Islet precursor cell (in vitro differentiated cells): Measurements from ENCODE around the gene MATN1.
A peak's percentile ranks its signal among the peaks of the same experiment; 100 is the strongest.

ENCODE experiments used
- DNase-seq: peaks from one replicate; pipeline ENCODE4 v3.0.0-alpha.2; 2018

The MATN1 gene

DNA sequence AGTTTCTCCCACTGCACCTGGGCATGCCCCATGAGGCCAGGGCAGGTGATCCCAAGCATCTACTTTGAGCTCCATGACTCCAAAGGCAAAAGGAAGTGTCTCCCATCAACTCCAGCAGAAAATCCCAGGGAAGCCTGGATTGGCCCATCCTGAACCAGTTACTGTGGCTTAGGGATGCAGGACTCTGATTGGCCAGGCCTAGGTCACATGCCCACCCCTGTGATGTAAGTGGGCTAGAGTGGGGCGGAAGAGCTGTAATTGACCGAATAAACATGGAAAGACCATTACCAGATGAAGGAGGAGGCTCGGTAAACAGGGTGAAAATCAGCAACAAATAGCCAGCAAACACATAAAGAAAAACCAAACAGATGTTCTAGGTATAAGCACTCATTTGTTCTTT lies 45.2 kb downstream of the MATN1 start:
- no peak for DNase-seq

DNA sequence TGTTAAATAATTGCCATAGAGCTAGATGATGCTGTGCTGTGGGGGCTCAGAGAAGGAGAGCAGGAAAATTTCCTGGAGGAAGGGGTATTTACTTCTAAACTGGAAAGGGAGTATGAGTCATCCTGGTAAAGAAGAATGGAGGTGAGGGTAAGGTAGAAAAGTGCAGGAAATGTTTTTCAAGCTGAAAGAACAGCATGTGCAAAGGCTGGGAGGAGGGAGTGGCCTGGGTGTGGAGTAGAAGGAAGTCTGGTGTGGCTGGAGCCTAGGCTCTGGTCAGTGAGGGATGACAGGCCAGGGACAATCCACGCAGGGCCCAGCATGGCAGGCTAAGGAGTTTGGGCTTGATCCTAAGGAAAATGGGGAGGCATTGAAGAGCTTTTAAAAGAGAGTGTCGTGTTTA lies 45.9 kb downstream of the MATN1 start:
- DNase-seq, result no peak

DNA sequence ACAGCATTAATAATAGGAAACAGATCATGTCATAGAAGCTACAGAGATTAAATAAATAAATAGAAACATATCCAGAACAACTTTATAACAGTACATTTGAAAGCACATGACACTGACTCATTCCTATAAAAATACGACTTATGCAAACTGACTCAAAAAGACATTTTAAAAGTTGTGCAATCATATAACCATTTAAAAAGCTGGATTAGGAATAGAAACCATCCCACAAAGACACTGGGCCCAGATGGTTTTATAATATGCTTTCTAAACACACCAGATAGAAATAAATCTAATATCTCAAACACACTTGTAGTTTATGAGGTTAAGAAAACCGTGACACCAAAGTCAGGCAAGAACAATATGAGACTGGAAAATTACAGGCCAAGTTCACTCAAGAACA lies 47.6 kb downstream of the MATN1 start:
- DNase-seq, result no peak

DNA sequence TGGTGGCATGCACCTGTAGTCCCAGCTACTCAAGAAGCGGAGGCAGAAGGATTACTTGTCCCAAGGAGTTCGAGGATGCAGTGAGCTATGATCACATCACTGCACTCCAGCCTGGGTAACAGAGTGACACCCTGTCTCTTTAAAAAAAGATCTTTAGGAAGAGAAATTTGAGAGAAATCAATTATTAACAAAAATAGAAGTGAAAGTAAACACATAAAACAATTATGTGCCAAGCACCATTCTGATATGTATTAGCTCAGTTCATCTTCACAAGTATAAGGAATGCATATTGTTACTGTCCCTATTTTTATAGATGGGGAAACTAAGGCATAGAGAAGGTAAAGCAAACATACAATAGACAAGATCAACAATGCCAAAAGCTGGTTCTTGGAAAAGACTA lies 48.1 kb downstream of the MATN1 start:
- no peak for DNase-seq

DNA sequence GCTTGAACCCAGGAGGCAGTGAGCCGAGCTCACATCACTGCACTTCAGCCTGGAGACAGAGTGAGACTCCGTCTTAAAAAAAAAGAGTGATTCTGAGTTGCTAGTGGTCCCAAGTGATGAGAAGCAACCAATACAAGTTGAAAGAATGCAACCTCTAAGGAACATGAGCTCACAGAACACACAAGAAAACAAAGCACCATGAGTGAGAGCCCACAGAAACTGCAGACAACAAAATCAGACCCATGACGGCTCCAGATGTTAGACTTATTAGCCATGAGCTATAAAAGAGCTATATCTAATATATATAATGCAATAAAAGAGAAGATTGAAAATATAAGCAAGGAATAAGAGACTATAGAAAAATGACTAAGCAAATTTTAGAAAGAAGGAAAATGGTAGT lies 50.0 kb downstream of the MATN1 start:
- no peak for DNase-seq

DNA sequence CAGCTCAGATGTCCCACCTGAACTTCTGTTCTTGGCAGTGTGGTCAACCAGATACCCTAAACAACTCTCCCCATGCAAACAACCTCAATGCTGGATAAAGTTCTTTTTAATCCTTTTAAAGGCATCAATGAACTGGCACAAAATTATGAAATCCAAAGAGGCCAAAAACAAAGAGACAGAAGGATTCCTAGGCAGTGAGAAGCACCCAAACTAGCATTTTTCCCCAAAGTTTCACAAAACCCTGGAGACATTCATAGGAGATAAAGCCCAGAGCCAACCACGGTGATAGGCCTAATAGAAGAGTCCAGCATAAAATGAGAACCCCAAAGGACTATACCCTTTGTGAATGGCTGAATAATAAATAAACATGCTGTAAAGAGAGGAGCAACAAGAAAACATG lies 50.7 kb downstream of the MATN1 start:
- no peak for DNase-seq

DNA sequence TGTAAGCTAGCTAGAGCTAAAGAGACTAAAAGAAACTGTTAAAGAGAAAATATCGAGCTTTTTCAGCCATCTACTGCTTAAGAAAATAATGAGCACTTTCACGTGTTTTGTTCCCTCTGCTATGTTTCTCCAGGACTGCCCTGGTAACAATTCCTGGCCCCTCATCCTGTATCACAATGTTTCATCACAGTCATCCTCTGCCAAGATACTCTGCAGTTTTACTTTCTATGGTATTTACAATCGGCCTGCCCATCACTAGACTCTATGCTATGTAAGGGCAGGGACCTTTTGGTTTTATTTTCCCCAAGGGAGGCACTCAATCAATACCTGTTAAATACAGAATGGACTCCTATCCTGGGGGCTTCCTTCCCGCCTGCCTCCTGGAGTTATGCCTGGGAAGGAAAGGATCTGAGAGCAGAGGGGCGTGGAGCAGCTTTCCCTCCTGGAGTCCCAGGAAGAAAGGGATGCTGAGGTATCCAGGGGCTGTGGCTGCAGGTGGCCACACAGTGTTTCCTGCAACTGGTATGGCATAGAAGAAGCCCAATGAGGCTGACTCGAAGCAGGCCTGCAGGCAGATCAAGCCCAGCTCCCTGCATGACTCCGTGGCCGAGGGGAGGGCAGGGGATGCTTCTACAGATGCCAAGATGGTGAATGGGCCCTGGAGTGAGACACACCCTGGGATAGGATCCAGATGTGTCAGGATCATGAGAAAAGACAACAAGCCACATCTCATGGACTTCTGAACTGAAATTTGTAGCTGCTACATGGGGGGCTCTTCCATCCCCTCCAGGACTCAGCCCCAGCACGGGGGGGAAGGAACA lies 52.9 kb downstream of the MATN1 start:
- no peak for DNase-seq

DNA sequence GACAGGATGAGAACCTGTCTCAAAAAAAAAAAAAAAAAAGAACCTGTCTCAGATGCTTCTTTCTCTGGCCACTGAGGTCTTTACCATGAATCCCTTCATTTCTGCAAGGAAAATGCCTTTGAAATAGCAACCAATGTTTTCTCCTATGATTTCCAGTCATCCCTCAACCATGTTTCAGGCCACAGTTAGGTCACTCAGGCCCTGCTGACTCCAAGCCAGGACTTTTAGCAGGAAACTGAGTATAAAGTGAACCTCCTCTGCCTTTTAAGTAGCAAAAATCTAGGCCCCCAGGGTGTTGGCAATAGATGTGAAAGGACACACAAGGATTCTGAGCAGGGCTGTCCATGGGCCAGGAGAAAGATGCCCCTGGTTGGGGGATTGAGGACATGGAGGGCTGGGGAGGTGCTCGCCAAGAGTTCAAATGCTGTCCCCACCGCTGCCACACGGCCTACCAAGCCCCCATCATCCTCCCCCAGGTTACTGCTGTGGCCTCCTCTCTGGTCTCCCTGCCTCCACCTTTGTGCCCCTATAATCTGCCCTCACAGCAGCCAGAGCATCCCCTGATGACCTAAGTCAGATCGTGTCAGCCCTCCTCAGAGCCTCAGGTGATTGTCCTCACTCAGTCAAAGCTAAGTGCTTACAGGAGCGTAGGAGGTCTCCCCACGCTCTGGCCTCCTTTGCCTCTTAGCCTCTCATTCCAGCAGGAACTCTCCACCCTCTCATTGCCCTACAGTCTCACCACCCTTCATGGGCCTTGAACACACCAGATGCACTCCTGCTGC lies 54.6 kb downstream of the MATN1 start:
- DNase-seq, result no peak

DNA sequence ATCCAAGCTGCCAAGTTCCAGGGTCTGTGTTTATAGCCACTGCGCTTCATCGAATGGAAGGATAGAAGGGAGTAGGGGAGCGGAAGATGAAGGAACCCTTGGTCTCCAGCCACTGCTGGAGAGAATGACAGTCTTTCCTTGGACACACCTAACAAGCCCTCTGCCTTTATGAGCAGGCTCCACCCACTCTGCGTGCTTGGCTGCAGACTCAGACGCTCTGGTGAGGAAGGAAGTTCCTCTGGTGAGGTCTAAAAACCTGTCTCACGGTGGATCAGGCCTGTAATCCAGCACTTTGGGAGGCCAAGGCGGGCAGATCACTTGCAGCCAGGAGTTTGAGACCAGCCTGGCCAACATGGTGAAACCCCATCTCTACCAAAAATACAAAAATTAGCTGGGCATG lies 55.4 kb downstream of the MATN1 start:
- DNase-seq, result peak; percentile 78

DNA sequence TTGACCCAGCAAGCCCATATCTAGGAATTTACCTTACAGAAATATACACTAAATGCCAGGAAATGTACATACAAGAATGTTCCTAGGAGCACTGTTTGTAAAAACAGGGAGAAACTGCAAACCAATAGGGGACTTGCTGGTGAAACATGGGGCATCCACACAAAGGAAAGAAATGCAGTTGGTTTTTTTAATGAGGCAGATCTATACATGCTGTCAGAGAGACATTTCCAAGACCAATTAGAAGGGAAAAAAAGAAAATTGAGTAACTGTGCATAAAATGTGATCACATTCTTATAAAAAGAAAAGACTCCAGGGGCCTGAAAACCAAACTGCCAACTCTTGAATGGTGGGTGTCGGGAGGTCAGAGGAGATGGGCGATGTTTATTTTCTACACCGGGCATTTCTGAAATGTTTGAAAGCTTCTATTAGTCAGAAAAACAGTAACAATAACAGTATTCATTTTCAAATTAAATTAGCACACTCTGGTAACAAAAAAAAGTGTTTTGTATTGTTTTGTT lies 56.6 kb downstream of the MATN1 start:
- no peak for DNase-seq

DNA sequence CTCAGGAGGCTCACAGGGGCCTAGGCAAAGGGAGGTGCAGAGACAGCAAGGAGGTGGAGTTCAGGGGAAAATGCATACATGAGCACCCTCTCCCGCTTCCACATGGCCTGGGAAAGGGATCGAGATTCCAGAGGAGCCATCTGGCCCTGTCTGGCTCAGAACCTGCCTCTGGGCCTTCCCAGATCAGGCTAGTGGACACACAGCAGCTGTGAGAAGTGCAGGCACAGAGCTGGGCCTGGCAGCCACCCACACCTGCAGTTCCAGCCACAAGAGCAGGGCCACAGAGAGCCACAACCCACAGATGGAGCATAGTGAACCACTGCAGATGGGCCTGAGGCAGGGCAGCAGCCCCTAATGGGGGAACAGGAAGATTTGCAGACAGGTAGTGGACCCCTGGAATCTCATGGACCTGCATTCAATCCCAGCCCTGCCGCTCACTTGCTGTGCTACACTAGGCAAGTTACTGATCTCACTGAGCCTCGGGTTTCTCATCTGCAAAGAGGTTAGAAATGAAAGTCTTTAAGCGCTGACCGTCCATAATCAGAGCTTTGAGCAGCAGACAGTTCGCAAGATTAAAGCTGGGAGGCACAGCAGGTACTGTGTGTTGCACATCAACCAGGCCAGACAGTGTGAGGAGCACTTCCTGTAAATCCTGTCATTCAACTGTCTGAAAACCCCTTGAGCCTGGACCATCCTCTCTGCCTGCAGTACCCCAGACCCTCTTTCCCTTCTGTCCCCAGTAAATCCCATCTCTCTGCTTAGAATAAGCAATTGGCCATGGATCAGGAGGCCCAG lies 58.0 kb downstream of the MATN1 start:
- DNase-seq, result no peak

DNA sequence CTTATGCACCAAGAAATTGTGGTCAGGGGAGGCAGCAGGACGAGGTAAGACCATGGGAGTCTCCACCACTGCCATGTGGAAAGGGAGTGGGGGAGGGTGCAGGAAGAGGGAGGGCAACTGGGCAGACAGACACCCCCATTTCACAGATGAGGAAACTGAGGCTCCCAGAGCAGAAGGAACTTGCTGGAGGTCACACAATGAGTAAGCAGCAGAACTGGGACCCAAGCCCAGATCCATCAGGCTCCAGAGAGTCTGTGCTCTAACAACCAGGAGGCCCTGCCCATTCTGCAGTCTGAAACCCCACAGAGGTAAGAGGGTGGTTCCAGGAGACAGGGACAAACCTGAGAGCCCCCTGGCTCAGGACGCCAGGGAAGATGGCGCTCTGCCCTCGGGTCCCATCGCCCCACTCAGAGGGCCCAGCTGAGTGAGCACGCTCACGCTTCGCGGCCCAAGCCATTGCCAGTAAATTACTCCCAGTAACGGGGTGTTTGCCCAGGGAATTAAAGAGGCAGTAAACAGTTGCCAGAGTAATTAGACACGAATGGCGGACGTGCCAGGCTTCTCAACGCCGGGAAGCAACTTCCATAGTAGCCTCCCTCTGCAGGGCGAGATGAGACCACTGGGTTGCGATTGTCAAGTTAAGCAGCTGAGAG lies 59.2 kb downstream of the MATN1 start:
- DNase-seq, result no peak

DNA sequence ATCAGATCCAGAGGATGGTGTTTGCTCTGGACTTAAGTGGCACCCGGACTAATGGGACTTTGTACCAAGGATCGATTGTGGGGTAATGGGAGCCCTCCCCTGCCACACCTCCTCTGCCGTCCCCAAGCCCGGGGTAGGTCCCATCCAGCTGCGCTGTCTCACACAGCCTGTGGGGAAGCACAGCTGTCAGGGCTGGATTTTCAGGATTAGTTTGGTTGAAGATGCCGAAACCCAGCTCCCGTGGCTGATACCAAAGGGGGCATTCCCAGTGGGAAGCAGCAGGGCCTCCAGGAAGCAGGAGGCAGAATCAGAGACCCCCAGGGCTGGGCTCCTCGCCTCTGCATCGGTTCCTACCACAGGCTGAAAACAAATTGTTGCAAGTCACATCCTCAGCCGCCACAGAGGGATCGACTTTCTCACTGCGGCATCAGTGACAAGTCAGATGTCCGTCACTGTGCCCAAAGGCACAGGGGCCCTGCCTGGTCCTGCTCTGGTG lies 59.7 kb downstream of the MATN1 start:
- DNase-seq, result no peak

DNA sequence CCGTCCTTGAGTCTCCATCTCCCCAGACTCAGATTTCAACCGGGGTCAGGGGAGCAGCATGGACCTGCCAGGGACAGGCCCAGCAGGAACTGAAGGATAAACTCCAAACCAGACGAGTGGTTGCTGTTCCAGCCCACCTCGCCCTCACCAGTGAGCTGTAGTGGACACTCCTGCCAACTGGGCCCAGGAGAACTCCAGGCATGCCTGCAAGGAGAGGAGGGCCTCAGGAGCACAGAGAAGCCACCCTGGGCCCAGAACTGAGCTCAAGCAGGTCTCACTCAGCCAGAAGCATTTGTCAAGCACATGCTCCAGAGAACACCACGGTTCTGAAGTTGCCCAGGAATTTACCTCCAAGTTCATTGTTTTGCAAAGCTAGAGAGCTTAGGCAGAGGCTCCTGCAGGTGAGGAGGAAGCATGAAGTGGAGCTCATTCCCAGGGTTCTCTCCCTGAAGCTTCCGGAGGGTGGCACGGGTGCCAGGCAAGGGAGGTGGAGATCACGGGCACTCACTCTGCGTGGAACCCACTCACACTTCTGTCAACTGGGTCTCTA lies 61.0 kb downstream of the MATN1 start:
- peak; percentile 46 for DNase-seq

DNA sequence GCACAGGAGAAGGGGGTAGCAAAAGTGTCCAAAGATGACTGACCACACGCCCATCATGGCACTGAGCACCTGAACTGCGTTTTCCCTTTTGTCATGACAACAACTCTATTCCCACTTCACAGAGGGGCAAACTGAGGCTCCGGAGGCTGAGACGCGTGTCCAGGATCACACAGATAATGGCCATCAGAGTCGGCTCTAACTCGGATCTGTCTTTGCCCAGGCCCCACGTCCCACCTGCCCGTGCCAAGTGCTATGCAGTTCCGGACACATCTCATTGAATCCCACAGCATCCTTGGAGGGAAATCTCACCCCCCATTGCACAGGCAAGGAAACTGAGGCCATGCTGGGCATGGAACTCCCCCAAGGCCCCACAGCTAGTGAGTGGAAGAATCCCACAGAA lies 62.1 kb downstream of the MATN1 start:
- peak; percentile 45 for DNase-seq
